Measurements from ENCODE around the gene PGS1.

Gene PGS1

GRCh38 chr17:78407387-78408000, 29.0 kb downstream of the PGS1 start:
- Histone ChIP-seq H3K4me3 (ENCODE audit: low read depth in 1 of 2, low read length in 2 of 2) (no peak overlapping the region), H4K20me1 (ENCODE audit: insufficient read depth, low read length) (peaks cover 56% of the 10 kb centered on the region), H3K27me3 (ENCODE audit: insufficient read depth, low read length, poor library complexity) (no peaks in the 10 kb centered on the region), H3K79me2 (ENCODE audit: insufficient read depth, low read length) (peaks cover 38% of the 10 kb centered on the region), H3K4me1 (ENCODE audit: insufficient read depth, low read length) (no peaks in the 10 kb centered on the region), H3K9me3 (ENCODE audit: insufficient read depth, low read length, severe bottlenecking) (no peaks in the 10 kb centered on the region), H3K27ac (ENCODE audit: low read length) (no peak overlapping the region), H3K4me2 (ENCODE audit: insufficient read depth, low read length) (no peak overlapping the region), H3K36me3 (ENCODE audit: insufficient read depth, low read length) (peaks cover 85% of the 10 kb centered on the region), H2AFZ (ENCODE audit: low read depth, low read length) (no peak overlapping the region), H3K9ac (ENCODE audit: low read depth, low read length) (no peak overlapping the region)
- DNase-seq (no peak), ATAC-seq (ENCODE audit: insufficient read depth, low read depth) (no peak)
- TF ChIP-seq EZH2 (IDR thresholded peaks at IDR 0.05; ENCODE audit: borderline replicate concordance, low read depth, low read length, severe bottlenecking), result no peak
- TF ChIP-seq, protein P1, sequence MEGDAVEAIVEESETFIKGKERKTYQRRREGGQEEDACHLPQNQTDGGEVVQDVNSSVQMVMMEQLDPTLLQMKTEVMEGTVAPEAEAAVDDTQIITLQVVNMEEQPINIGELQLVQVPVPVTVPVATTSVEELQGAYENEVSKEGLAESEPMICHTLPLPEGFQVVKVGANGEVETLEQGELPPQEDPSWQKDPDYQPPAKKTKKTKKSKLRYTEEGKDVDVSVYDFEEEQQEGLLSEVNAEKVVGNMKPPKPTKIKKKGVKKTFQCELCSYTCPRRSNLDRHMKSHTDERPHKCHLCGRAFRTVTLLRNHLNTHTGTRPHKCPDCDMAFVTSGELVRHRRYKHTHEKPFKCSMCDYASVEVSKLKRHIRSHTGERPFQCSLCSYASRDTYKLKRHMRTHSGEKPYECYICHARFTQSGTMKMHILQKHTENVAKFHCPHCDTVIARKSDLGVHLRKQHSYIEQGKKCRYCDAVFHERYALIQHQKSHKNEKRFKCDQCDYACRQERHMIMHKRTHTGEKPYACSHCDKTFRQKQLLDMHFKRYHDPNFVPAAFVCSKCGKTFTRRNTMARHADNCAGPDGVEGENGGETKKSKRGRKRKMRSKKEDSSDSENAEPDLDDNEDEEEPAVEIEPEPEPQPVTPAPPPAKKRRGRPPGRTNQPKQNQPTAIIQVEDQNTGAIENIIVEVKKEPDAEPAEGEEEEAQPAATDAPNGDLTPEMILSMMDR (IDR thresholded peaks at IDR 0.05; ENCODE audit: borderline replicate concordance, extremely low read depth, low read length, poor library complexity, severe bottlenecking), result no peak

DNA sequence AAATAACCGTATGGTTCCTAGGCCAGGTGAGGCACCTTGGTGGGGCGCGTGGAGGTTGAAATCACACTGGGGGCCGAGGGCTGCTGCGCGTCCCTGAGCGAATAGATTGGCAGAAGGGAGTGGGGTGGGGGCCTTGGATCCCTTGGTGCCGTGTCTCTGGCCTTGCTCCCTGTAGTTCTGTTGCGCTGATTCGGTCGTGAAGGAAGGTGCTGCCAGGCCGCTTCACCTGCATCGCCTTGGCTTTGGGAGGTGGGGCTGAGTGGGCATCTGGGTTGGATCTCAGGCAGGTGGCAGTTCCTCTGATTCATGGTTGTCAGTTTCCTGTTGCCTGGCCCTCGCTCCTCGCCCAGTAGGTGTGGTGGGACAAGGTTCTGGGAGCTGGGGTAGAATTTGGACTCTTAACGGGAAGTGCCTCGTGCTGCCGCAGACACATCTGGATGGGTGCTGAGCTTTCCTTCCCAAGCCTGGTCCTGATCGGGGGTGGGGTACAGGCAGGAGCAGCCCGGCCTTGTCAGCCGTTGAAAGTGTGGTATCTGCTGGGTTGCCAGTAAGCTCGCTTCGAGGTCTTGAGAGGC, 30.1 kb downstream of the PGS1 start:
- Histone ChIP-seq H4K20me1 (ENCODE audit: insufficient read depth, low read length) (peaks cover 63% of the 10 kb centered on the region), H3K4me1 (ENCODE audit: insufficient read depth, low read length) (no peaks in the 10 kb centered on the region), H3K79me2 (ENCODE audit: insufficient read depth, low read length) (peaks cover 43% of the 10 kb centered on the region), H3K36me3 (ENCODE audit: insufficient read depth, low read length) (peaks cover 85% of the 10 kb centered on the region), H3K9me3 (ENCODE audit: insufficient read depth, low read length, severe bottlenecking) (no peaks in the 10 kb centered on the region), H3K4me2 (ENCODE audit: insufficient read depth, low read length) (no peak overlapping the region), H3K27ac (ENCODE audit: low read length) (no peak overlapping the region), H3K9ac (ENCODE audit: low read depth, low read length) (no peak overlapping the region), H3K4me3 (ENCODE audit: low read depth in 1 of 2, low read length in 2 of 2) (no peak overlapping the region), H2AFZ (ENCODE audit: low read depth, low read length) (no peak overlapping the region), H3K27me3 (ENCODE audit: insufficient read depth, low read length, poor library complexity) (no peaks in the 10 kb centered on the region)
- ATAC-seq (ENCODE audit: insufficient read depth, low read depth) (no peak), DNase-seq (no peak)
- TF ChIP-seq, protein P1 (IDR thresholded peaks at IDR 0.05; ENCODE audit: borderline replicate concordance, extremely low read depth, low read length, poor library complexity, severe bottlenecking), result no peak
- no peak for TF ChIP-seq EZH2 (IDR thresholded peaks at IDR 0.05; ENCODE audit: borderline replicate concordance, low read depth, low read length, severe bottlenecking)

- Histone ChIP-seq H3K27me3 (ENCODE audit: insufficient read depth, low read length, poor library complexity) (no peaks in the 10 kb centered on the region), H3K4me3 (ENCODE audit: low read depth in 1 of 2, low read length in 2 of 2) (no peak overlapping the region), H3K9me3 (ENCODE audit: insufficient read depth, low read length, severe bottlenecking) (no peaks in the 10 kb centered on the region), H3K9ac (ENCODE audit: low read depth, low read length) (no peak overlapping the region), H3K27ac (ENCODE audit: low read length) (no peak overlapping the region), H3K36me3 (ENCODE audit: insufficient read depth, low read length) (peaks cover 85% of the 10 kb centered on the region), H3K4me2 (ENCODE audit: insufficient read depth, low read length) (no peak overlapping the region), H3K4me1 (ENCODE audit: insufficient read depth, low read length) (no peaks in the 10 kb centered on the region), H4K20me1 (ENCODE audit: insufficient read depth, low read length) (peaks cover 68% of the 10 kb centered on the region), H2AFZ (ENCODE audit: low read depth, low read length) (no peak overlapping the region), H3K79me2 (ENCODE audit: insufficient read depth, low read length) (peaks cover 44% of the 10 kb centered on the region)
- DNase-seq, result no peak
- TF ChIP-seq EZH2 (IDR thresholded peaks at IDR 0.05; ENCODE audit: borderline replicate concordance, low read depth, low read length, severe bottlenecking), result no peak
- TF ChIP-seq, protein P1 (IDR thresholded peaks at IDR 0.05; ENCODE audit: borderline replicate concordance, extremely low read depth, low read length, poor library complexity, severe bottlenecking), result no peak
- ATAC-seq (ENCODE audit: insufficient read depth, low read depth), result no peak
Observed at GRCh38 chr17:78409191-78409928, 30.9 kb downstream of the PGS1 start.

Measured in DND-41 (cell line).